ENCODE data around the gene ZNG1A.
"Not testable (repeated sequence)": the region's sequence is repeated elsewhere in the genome, so short reads cannot be mapped to it uniquely, and the experiment has no call there.

ZNG1A gene

GRCh38 chr9:178970-179383 lies at the start of gene ZNG1A:
ZNG1A (minus strand) TSS chr9:179056; CDS start chr9:178969, 87 bp downstream.
- DNase-seq (ENCODE audit: low read depth), result not testable (repeated sequence)
- peak within 1 kb of the TSS; percentile 55 for H3K4me3 ChIP-seq (ENCODE audit: control insufficient read depth, low read depth, low read length)

- no peak overlapping the region for H3K4me3 ChIP-seq (ENCODE audit: control insufficient read depth, low read depth, low read length)
- DNase-seq (ENCODE audit: low read depth), result no peak
- TF ChIP-seq CTCF (IDR thresholded peaks at IDR 0.05; ENCODE audit: control insufficient read depth, insufficient read depth, low read depth, low read length, missing control alignments), result no peak
Measured at GRCh38 chr9:227860-228259, 49.0 kb upstream of the ZNG1A start.

- DNase-seq (ENCODE audit: low read depth), result no peak
- TF ChIP-seq CTCF (IDR thresholded peaks at IDR 0.05; ENCODE audit: control insufficient read depth, insufficient read depth, low read depth, low read length, missing control alignments), result no peak
- no peak overlapping the region for H3K4me3 ChIP-seq (ENCODE audit: control insufficient read depth, low read depth, low read length)
Measured at GRCh38 chr9:224582-225520, 46.0 kb upstream of the ZNG1A start.

- TF ChIP-seq CTCF (IDR thresholded peaks at IDR 0.05; ENCODE audit: control insufficient read depth, insufficient read depth, low read depth, low read length, missing control alignments), result no peak
- no peak for DNase-seq (ENCODE audit: low read depth)
- no peak overlapping the region for H3K4me3 ChIP-seq (ENCODE audit: control insufficient read depth, low read depth, low read length)
Measured at GRCh38 chr9:224026-224425, 45.2 kb upstream of the ZNG1A start.

- no peak for DNase-seq (ENCODE audit: low read depth)
- no peak overlapping the region for H3K4me3 ChIP-seq (ENCODE audit: control insufficient read depth, low read depth, low read length)
- TF ChIP-seq CTCF (IDR thresholded peaks at IDR 0.05; ENCODE audit: control insufficient read depth, insufficient read depth, low read depth, low read length, missing control alignments), result no peak
Measured at GRCh38 chr9:223152-223551, 44.3 kb upstream of the ZNG1A start.

GRCh38 chr9:221989-222776 lies 43.3 kb upstream of the ZNG1A start:
- no peak for TF ChIP-seq CTCF (IDR thresholded peaks at IDR 0.05; ENCODE audit: control insufficient read depth, insufficient read depth, low read depth, low read length, missing control alignments)
- H3K4me3 ChIP-seq (ENCODE audit: control insufficient read depth, low read depth, low read length), result no peak overlapping the region
- no peak for DNase-seq (ENCODE audit: low read depth)

Data from AG09309 (cell line).